HG03095 (cell line): ENCODE measurements around the gene FOXG1.

ENCODE experiments used
- ATAC-seq: cut with Tn5 transposase; IDR thresholded peaks from one replicate; pipeline ENCODE4 v1.9.1; 2021; ENCODE audit warnings: moderate library complexity; ENCODE audit not compliant: unreplicated experiment

The FOXG1 gene

GRCh38 chr14:28761438-28762291 lies 4.9 kb upstream of the FOXG1 start:
- no peak for ATAC-seq

DNA sequence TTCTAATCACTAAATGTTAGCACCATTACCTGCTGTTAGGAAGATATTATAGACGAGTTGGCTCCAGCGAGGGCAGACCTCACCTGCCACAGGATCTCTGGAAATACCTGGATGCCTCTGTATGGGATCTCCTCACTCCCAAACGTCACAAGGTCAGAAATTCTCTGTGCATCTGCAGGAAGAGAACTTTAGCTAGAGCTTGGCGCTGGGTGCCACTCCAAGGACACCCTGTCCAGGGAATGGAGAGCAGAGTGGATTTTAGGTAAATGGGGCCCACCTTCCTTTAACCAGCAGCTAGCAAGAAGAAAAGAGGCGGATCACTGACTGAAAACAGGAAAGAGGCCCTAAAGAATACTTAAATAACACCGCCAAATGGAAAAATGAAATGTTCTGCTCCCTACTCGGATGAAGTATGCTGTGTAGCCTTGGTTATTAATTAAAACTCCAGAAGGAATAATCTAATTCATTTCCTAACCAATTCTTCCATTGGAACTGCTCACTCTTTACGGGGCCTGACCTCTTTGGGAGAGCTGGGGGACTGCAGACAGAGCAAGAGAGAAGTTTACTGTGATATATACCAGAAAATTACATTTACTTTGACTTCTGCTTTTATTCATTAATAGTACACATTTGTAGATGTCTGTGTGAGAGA lies 4.2 kb upstream of the FOXG1 start:
- no peak for ATAC-seq

- ATAC-seq: no peak
These were observed 3.6 kb upstream of the FOXG1 start for GRCh38 chr14:28762955-28763326.

- ATAC-seq: no peak
These were observed 2.8 kb upstream of the FOXG1 start for GRCh38 chr14:28763751-28764256.

GRCh38 chr14:28764257-28765160 lies 2.1 kb upstream of the FOXG1 start:
- ATAC-seq: no peak

- no peak for ATAC-seq
These were observed 1.3 kb upstream of the FOXG1 start for GRCh38 chr14:28765169-28765830.

- no peak for ATAC-seq
These were observed 637 bp upstream of the FOXG1 start for GRCh38 chr14:28765831-28766468.

- no peak for ATAC-seq
These were observed 654 bp downstream of the FOXG1 start for GRCh38 chr14:28767030-28767852.

GRCh38 chr14:28767853-28768741 lies 1.5 kb downstream of the FOXG1 start:
- no peak for ATAC-seq

DNA sequence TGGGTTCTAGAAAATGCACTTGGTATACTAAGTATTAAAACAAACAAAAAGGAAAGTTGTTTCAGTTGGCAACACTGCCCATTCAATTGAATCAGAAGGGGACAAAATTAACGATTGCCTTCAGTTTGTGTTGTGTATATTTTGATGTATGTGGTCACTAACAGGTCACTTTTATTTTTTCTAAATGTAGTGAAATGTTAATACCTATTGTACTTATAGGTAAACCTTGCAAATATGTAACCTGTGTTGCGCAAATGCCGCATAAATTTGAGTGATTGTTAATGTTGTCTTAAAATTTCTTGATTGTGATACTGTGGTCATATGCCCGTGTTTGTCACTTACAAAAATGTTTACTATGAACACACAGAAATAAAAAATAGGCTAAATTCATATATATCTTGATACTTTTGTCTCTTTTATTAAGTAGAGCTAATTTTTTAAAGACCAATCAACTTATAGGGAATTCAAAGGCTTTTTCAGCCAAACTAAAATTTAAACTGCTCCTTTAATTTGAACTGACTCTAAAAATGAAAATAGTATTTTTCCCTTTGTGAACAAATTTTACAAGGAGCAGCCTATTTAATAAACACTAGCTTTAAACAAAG lies 2.8 kb downstream of the FOXG1 start:
- no peak for ATAC-seq

- no peak for ATAC-seq
These were observed 3.5 kb downstream of the FOXG1 start for GRCh38 chr14:28770061-28770460.

DNA sequence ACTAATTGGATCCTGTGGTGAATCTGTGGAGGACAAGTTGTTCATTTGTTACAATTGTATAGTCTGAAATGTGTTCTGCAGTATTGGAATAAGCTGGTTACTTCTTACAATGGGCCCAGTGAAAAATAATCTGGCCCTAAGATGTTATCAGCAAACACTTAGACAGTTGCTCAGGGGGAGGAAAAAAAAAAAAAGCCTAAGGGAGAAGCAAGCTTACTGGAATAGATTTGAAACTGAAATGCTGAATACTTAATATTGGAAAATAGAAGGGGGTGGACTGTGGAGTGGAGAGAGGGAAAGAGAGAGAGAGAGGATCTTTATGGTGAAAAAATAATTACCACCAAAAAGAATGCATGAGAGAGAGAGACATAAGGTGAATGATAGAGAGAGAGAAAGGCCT lies 4.0 kb downstream of the FOXG1 start:
- ATAC-seq: no peak

GRCh38 chr14:28771168-28771567 lies 4.6 kb downstream of the FOXG1 start:
- ATAC-seq: no peak

- ATAC-seq: no peak
These were observed 6.0 kb downstream of the FOXG1 start for GRCh38 chr14:28772613-28773012.

GRCh38 chr14:28773176-28773575 lies 6.6 kb downstream of the FOXG1 start:
- ATAC-seq: no peak

- no peak for ATAC-seq
These were observed 7.5 kb downstream of the FOXG1 start for GRCh38 chr14:28773861-28774691.
